Thyroid gland (tissue), 4 donors: ENCODE measurements around the gene PSAP.

Experiments
- CTCF ChIP-seq, 6 experiments: fragments of 200-600 bp in 3 of 6; fragments of 450-650 bp in 3 of 6; sonication (generic) in 3 of 6; IDR thresholded peaks; one replicate each; pipeline ENCODE4 v1.5.1; 2016 to 2019; ENCODE audit warnings: antibody characterized with exemption in 6 of 6, mild to moderate bottlenecking in 2 of 6, inconsistent platforms in 1 of 6, moderate library complexity in 1 of 6
- POLR2A ChIP-seq, 2 donors: fragments of 450-650 bp; IDR thresholded peaks; one replicate each; pipeline ENCODE4 v1.6.1; 2017; ENCODE audit warnings: antibody characterized with exemption in 2 of 2, mild to moderate bottlenecking in 2 of 2, moderate library complexity in 1 of 2

- TF ChIP-seq CTCF (IDR thresholded peaks at IDR 0.05) (no peak), POLR2A (IDR thresholded peaks at IDR 0.05) (no peak)
These were observed 48.8 kb downstream of the PSAP start for GRCh38 chr10:71802235-71802634.
